HEK293 (cell line): ENCODE results near the gene TNIP3.

Experiments used
- CTCF ChIA-PET: fragments of 350-600 bp; formaldehyde crosslinking; extraction: SDS; loops from one replicate; lab custom pipeline; 2021; ENCODE audit warnings: antibody characterized with exemption; lab: Yijun Ruan, JAX
- POLR2A ChIA-PET: fragments of 300-600 bp; formaldehyde crosslinking; extraction: SDS; loops from one replicate; lab custom pipeline; 2020; ENCODE audit warnings: antibody characterized with exemption, inconsistent platforms; lab: Yijun Ruan, JAX
- H3K27ac ChIP-seq: fragments of 200-500 bp; sonication (Bioruptor generic); 2 replicates; pipeline ENCODE4 v1.5.1; 2014; ENCODE audit warnings: low read depth, low read length, control low read depth, inconsistent platforms; ENCODE audit errors: extremely low read depth
- H3K36me3 ChIP-seq, 2 experiments: fragments of 200-500 bp in 1 of 2; sonication (Bioruptor generic) in 1 of 2; 1 replicate in 1 of 2; 2 replicates in 1 of 2; pipeline ENCODE4 v1.5.1; 2014 to 2017; ENCODE audit warnings: inconsistent platforms in 2 of 2, low read length in 2 of 2; ENCODE audit not compliant: control insufficient read depth in 2 of 2, insufficient read depth in 1 of 2
- H3K4me1 ChIP-seq: fragments of 200-500 bp; sonication (Bioruptor generic); 2 replicates; pipeline ENCODE4 v1.5.1; 2014; ENCODE audit warnings: mild to moderate bottlenecking, low read length, inconsistent platforms; ENCODE audit not compliant: control insufficient read depth, insufficient read depth
- H3K4me3 ChIP-seq: 2 replicates; pipeline ENCODE4 v1.5.1; 2011; ENCODE audit warnings: low read depth, mild to moderate bottlenecking, control low read depth, low read length, moderate library complexity
- H3K9me3 ChIP-seq: fragments of 200-500 bp; sonication (Bioruptor generic); 2 replicates; pipeline ENCODE4 v1.5.1; 2014; ENCODE audit warnings: low read depth, low read length, inconsistent platforms; ENCODE audit not compliant: control insufficient read depth, insufficient read depth
- IKZF3 ChIP-seq: fragments of 450-650 bp; IDR thresholded peaks from 2 replicates; pipeline ENCODE4 v1.5.0; 2018; ENCODE audit warnings: missing biosample characterization, mild to moderate bottlenecking, missing genetic modification characterization, moderate library complexity
- OSR2 ChIP-seq: fragments of 450-650 bp; formaldehyde crosslinking; IDR thresholded peaks from 2 replicates; pipeline ENCODE4 v1.5.1; 2016; ENCODE audit warnings: missing biosample characterization, missing genetic modification characterization
- ZFP37 ChIP-seq: fragments of 450-650 bp; formaldehyde crosslinking; IDR thresholded peaks from 2 replicates; pipeline ENCODE4 v1.5.1; 2016; ENCODE audit warnings: missing biosample characterization, missing genetic modification characterization
- ZNF112 ChIP-seq: fragments of 450-650 bp; formaldehyde crosslinking; IDR thresholded peaks from 2 replicates; pipeline ENCODE4 v1.5.0; 2017; ENCODE audit warnings: missing biosample characterization, missing genetic modification characterization
- ZNF16 ChIP-seq: fragments of 450-650 bp; formaldehyde crosslinking; IDR thresholded peaks from 2 replicates; pipeline ENCODE4 v1.5.1; 2016; ENCODE audit warnings: low read depth, missing biosample characterization, missing genetic modification characterization
- ZNF211 ChIP-seq: fragments of 450-650 bp; formaldehyde crosslinking; IDR thresholded peaks from 2 replicates; pipeline ENCODE4 v1.5.1; 2016; ENCODE audit warnings: low read depth, missing biosample characterization, missing genetic modification characterization
- ZNF324 ChIP-seq: fragments of 450-650 bp; formaldehyde crosslinking; IDR thresholded peaks from 2 replicates; pipeline ENCODE4 v1.5.1; 2016; ENCODE audit warnings: missing biosample characterization, missing genetic modification characterization
- ZNF354C ChIP-seq: fragments of 450-650 bp; formaldehyde crosslinking; IDR thresholded peaks from 2 replicates; pipeline ENCODE4 v1.5.1; 2016; ENCODE audit warnings: missing biosample characterization, missing genetic modification characterization, low read depth, borderline replicate concordance
- ZNF37A ChIP-seq: fragments of 450-650 bp; IDR thresholded peaks from 2 replicates; pipeline ENCODE4 v1.5.1; 2018; ENCODE audit warnings: missing biosample characterization, missing genetic modification characterization
- ZNF404 ChIP-seq: fragments of 450-650 bp; formaldehyde crosslinking; IDR thresholded peaks from 2 replicates; pipeline ENCODE4 v1.5.1; 2017; ENCODE audit warnings: missing biosample characterization, missing genetic modification characterization
- ZNF416 ChIP-seq: fragments of 450-650 bp; formaldehyde crosslinking; IDR thresholded peaks from 2 replicates; pipeline ENCODE4 v1.5.1; 2016; ENCODE audit warnings: missing biosample characterization, missing genetic modification characterization
- ZNF529 ChIP-seq: fragments of 450-650 bp; formaldehyde crosslinking; IDR thresholded peaks from 2 replicates; pipeline ENCODE4 v1.5.1; 2017; ENCODE audit warnings: missing genetic modification characterization, missing biosample characterization; ENCODE audit not compliant: insufficient replicate concordance
- ZNF624 ChIP-seq: fragments of 450-650 bp; formaldehyde crosslinking; IDR thresholded peaks from 2 replicates; pipeline ENCODE4 v1.5.1; 2017; ENCODE audit warnings: missing biosample characterization, missing genetic modification characterization
- ZNF701 ChIP-seq: fragments of 450-650 bp; formaldehyde crosslinking; IDR thresholded peaks from 2 replicates; pipeline ENCODE4 v1.5.1; 2016; ENCODE audit warnings: missing biosample characterization, missing genetic modification characterization
- ZNF785 ChIP-seq: fragments of 450-650 bp; formaldehyde crosslinking; IDR thresholded peaks from 2 replicates; pipeline ENCODE4 v1.5.1; 2016; ENCODE audit warnings: missing biosample characterization, missing genetic modification characterization
- ZSCAN30 ChIP-seq: fragments of 450-650 bp; IDR thresholded peaks from 2 replicates; pipeline ENCODE4 v1.5.1; 2018; ENCODE audit warnings: missing biosample characterization, mild to moderate bottlenecking, missing genetic modification characterization, moderate library complexity
- TF ChIP-seq, protein P1 (sequence below): fragments of 450-650 bp; formaldehyde crosslinking; IDR thresholded peaks from 2 replicates; pipeline ENCODE4 v1.5.1; 2016; ENCODE audit warnings: missing biosample characterization, missing genetic modification characterization
- TF ChIP-seq, protein P2 (sequence below): fragments of 450-650 bp; formaldehyde crosslinking; IDR thresholded peaks from 2 replicates; pipeline ENCODE4 v1.5.1; 2016; ENCODE audit warnings: missing biosample characterization, missing genetic modification characterization
- TF ChIP-seq, protein P3 (sequence below): fragments of 450-650 bp; formaldehyde crosslinking; IDR thresholded peaks from 2 replicates; pipeline ENCODE4 v1.5.1; 2016; ENCODE audit warnings: missing biosample characterization, missing genetic modification characterization, low read depth
- TF ChIP-seq, protein P4 (sequence below): fragments of 450-650 bp; formaldehyde crosslinking; conservative IDR thresholded peaks from 2 replicates; pipeline ENCODE4 v1.5.1; 2016; ENCODE audit warnings: low read depth, missing biosample characterization, missing genetic modification characterization
- TF ChIP-seq, protein P5 (sequence below): fragments of 450-650 bp; formaldehyde crosslinking; IDR thresholded peaks from 2 replicates; pipeline ENCODE4 v1.5.1; 2016; ENCODE audit warnings: missing biosample characterization, missing genetic modification characterization
- TF ChIP-seq, protein P6 (sequence below): fragments of 450-650 bp; formaldehyde crosslinking; IDR thresholded peaks from 2 replicates; pipeline ENCODE4 v1.5.0; 2017; ENCODE audit warnings: missing biosample characterization, missing genetic modification characterization, borderline replicate concordance

TNIP3 gene

DNA sequence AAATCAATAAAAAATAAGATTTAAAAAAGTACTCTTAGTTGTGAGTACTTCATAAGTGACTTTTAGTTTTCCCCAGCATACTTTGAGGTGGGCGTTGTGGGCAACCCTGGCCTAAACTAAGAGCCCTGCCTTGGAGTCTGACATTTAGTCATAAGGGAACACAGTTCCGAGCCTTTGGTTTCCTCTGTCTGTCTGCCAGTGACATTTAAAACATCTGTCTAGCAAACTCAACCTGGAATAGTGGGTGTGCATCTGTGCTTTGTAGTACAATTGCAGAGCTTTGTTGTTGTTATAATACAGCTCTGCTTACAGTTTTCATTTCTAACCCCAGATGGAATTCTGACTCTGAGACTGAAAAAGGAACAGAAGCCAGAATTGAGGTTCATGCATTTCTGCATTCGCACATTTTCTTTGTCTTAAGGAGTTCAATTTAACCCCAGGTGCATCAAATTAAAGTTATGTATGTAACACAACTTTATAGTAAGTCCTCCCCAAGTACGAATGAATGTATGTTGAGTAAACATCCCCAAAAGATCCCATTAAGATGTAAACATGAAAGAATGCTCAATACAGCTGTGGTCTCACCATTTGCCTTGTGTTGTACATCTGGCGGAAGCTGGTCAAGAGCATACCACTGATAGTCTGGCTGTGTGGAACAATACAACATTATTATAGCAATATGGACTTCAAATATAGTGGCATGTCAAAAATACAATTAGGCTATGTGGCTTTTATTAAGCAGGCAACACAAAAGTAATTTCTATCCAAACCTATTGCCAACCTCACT, 25.9 kb downstream of the TNIP3 start (continued):
- TF ChIP-seq ZNF37A (tag by site-specific recombination) (no peak), ZSCAN30 (tag by site-specific recombination) (no peak), IKZF3 (no peak), ZNF324 (tag by site-specific recombination) (no peak)
- TF ChIP-seq, protein P1, sequence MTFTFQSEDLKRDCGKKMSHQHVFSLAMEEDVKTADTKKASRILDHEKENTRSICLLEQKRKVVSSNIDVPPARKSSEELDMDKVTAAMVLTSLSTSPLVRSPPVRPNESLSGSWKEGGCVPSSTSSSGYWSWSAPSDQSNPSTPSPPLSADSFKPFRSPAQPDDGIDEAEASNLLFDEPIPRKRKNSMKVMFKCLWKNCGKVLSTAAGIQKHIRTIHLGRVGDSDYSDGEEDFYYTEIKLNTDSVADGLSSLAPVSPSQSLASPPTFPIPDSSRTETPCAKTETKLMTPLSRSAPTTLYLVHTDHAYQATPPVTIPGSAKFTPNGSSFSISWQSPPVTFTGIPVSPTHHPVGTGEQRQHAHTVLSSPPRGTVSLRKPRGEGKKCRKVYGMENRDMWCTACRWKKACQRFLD (tag by site-specific recombination), result no peak

DNA sequence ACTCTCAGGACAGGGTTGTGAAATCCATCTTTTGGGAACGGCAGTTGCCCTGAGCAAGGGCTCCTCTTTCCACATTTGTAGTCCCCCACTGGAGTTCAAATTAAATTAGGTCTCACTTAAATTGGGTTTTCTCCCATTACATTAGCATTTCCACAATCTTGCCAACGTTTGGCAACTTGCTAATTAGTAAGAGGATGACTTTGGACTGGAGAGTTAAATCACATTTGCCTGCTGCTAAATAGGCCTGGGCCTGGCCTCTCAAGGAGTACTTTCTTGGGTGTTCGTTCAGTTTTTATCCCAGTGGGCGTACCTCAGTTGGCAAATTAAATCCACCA, 33.8 kb downstream of the TNIP3 start:
- H3K4me1 ChIP-seq, result no peaks in the 10 kb centered on the region
- CTCF ChIA-PET, result no interaction called here
- TF ChIP-seq, protein P2, sequence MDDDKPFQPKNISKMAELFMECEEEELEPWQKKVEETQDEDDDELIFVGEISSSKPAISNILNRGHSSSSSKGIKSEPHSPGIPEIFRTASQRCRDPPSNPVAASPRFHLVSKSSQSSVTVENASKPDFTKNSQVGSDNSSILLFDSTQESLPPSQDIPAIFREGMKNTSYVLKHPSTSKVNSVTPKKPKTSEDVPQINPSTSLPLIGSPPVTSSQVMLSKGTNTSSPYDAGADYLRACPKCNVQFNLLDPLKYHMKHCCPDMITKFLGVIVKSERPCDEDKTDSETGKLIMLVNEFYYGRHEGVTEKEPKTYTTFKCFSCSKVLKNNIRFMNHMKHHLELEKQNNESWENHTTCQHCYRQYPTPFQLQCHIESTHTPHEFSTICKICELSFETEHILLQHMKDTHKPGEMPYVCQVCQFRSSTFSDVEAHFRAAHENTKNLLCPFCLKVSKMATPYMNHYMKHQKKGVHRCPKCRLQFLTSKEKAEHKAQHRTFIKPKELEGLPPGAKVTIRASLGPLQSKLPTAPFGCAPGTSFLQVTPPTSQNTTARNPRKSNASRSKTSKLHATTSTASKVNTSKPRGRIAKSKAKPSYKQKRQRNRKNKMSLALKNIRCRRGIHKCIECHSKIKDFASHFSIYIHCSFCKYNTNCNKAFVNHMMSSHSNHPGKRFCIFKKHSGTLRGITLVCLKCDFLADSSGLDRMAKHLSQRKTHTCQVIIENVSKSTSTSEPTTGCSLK (tag by site-specific recombination), result no peak
- TF ChIP-seq ZNF404 (tag by site-specific recombination), result no peak
- no peak for TF ChIP-seq ZNF701 (tag by site-specific recombination)
- TF ChIP-seq OSR2 (tag by site-specific recombination), result no peak
- no peak for TF ChIP-seq ZNF416
- TF ChIP-seq ZNF354C (tag by site-specific recombination), result no peak
- no peak for TF ChIP-seq ZNF211 (tag by site-specific recombination)
- TF ChIP-seq ZNF785 (tag by site-specific recombination), result no peak
- TF ChIP-seq, protein P3, sequence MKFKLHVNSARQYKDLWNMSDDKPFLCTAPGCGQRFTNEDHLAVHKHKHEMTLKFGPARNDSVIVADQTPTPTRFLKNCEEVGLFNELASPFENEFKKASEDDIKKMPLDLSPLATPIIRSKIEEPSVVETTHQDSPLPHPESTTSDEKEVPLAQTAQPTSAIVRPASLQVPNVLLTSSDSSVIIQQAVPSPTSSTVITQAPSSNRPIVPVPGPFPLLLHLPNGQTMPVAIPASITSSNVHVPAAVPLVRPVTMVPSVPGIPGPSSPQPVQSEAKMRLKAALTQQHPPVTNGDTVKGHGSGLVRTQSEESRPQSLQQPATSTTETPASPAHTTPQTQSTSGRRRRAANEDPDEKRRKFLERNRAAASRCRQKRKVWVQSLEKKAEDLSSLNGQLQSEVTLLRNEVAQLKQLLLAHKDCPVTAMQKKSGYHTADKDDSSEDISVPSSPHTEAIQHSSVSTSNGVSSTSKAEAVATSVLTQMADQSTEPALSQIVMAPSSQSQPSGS (tag by site-specific recombination), result no peak
- TF ChIP-seq, protein P4, sequence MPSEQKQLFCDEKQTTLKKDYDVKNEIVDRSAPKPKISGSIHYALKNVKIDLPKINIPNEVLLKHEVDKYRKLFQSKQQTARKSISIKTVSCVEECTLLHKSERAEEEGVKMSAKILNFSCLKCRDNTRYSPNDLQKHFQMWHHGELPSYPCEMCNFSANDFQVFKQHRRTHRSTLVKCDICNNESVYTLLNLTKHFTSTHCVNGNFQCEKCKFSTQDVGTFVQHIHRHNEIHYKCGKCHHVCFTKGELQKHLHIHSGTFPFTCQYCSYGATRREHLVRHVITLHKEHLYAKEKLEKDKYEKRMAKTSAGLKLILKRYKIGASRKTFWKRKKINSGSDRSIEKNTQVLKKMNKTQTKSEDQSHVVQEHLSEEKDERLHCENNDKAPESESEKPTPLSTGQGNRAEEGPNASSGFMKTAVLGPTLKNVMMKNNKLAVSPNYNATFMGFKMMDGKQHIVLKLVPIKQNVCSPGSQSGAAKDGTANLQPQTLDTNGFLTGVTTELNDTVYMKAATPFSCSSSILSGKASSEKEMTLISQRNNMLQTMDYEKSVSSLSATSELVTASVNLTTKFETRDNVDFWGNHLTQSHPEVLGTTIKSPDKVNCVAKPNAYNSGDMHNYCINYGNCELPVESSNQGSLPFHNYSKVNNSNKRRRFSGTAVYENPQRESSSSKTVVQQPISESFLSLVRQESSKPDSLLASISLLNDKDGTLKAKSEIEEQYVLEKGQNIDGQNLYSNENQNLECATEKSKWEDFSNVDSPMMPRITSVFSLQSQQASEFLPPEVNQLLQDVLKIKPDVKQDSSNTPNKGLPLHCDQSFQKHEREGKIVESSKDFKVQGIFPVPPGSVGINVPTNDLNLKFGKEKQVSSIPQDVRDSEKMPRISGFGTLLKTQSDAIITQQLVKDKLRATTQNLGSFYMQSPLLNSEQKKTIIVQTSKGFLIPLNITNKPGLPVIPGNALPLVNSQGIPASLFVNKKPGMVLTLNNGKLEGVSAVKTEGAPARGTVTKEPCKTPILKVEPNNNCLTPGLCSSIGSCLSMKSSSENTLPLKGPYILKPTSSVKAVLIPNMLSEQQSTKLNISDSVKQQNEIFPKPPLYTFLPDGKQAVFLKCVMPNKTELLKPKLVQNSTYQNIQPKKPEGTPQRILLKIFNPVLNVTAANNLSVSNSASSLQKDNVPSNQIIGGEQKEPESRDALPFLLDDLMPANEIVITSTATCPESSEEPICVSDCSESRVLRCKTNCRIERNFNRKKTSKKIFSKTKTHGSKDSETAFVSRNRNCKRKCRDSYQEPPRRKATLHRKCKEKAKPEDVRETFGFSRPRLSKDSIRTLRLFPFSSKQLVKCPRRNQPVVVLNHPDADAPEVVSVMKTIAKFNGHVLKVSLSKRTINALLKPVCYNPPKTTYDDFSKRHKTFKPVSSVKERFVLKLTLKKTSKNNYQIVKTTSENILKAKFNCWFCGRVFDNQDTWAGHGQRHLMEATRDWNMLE, result no peak
- TF ChIP-seq, protein P5, sequence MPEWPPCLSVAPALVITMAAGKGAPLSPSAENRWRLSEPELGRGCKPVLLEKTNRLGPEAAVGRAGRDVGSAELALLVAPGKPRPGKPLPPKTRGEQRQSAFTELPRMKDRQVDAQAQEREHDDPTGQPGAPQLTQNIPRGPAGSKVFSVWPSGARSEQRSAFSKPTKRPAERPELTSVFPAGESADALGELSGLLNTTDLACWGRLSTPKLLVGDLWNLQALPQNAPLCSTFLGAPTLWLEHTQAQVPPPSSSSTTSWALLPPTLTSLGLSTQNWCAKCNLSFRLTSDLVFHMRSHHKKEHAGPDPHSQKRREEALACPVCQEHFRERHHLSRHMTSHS (tag by site-specific recombination), result no peak
- TF ChIP-seq ZNF529 (tag by site-specific recombination), result no peak
- no peak for TF ChIP-seq ZFP37
- TF ChIP-seq ZNF16 (tag by site-specific recombination), result no peak
- no peak for TF ChIP-seq ZNF624 (tag by site-specific recombination)
- no peak for TF ChIP-seq ZNF112 (tag by site-specific recombination)
- TF ChIP-seq, protein P6, sequence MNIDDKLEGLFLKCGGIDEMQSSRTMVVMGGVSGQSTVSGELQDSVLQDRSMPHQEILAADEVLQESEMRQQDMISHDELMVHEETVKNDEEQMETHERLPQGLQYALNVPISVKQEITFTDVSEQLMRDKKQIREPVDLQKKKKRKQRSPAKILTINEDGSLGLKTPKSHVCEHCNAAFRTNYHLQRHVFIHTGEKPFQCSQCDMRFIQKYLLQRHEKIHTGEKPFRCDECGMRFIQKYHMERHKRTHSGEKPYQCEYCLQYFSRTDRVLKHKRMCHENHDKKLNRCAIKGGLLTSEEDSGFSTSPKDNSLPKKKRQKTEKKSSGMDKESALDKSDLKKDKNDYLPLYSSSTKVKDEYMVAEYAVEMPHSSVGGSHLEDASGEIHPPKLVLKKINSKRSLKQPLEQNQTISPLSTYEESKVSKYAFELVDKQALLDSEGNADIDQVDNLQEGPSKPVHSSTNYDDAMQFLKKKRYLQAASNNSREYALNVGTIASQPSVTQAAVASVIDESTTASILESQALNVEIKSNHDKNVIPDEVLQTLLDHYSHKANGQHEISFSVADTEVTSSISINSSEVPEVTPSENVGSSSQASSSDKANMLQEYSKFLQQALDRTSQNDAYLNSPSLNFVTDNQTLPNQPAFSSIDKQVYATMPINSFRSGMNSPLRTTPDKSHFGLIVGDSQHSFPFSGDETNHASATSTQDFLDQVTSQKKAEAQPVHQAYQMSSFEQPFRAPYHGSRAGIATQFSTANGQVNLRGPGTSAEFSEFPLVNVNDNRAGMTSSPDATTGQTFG (tag by site-specific recombination), result no peak
- no peaks in the 10 kb centered on the region for H3K36me3 ChIP-seq
- H3K27ac ChIP-seq, result no peak overlapping the region
- H3K4me3 ChIP-seq, result no peak overlapping the region
- H3K9me3 ChIP-seq, result no peaks in the 10 kb centered on the region
- POLR2A ChIA-PET, result no interaction called here
